A549 (cell line): Measurements from ENCODE around the gene ZBTB1.

Experiments
- CTCF ChIP-seq: fragments of >200 bp; sonication (Bioruptor Twin); formaldehyde crosslinking; IDR thresholded peaks from 3 replicates; pipeline ENCODE4 v1.5.1; 2016
- FOSL2 ChIP-seq, 2 experiments: fragments of 450-650 bp in 1 of 2; fragments of >200 bp in 1 of 2; sonication (Bioruptor Twin) in 1 of 2; formaldehyde crosslinking; IDR thresholded peaks; 2 replicates each; pipeline versions ENCODE4 v1.5.0 to v1.6.1; 2016 to 2020; ENCODE audit warnings: mild to moderate bottlenecking in 1 of 2, moderate library complexity in 1 of 2
- GATA3 ChIP-seq: IDR thresholded peaks from 2 replicates; pipeline ENCODE4 v1.6.1; 2012; ENCODE audit warnings: borderline replicate concordance
- JUN ChIP-seq, 2 experiments: fragments of >200 bp; sonication (Bioruptor Twin); formaldehyde crosslinking; IDR thresholded peaks; 2 replicates in 1 of 2; 3 replicates in 1 of 2; pipeline ENCODE4 v1.6.1; 2016 to 2017
- JUNB ChIP-seq: fragments of >200 bp; sonication (Bioruptor Twin); formaldehyde crosslinking; IDR thresholded peaks from 2 replicates; pipeline ENCODE4 v1.6.1; 2016
- KDM1A ChIP-seq: fragments of 200-600 bp; sonication (generic); IDR thresholded peaks from 2 replicates; pipeline ENCODE4 v1.6.1; 2016; ENCODE audit warnings: low read depth, mild to moderate bottlenecking
- MAFK ChIP-seq: fragments of 450-650 bp; IDR thresholded peaks from 2 replicates; pipeline ENCODE4 v1.6.1; 2014; ENCODE audit not compliant: partially characterized antibody
- MAZ ChIP-seq: fragments of 150-350 bp; IDR thresholded peaks from 2 replicates; pipeline ENCODE4 v1.6.1; 2014; ENCODE audit warnings: antibody characterized with exemption, low read depth, low read length, borderline replicate concordance
- NFE2L2 ChIP-seq: fragments of 150-350 bp; conservative IDR thresholded peaks from 2 replicates; pipeline ENCODE4 v1.6.1; 2014; ENCODE audit warnings: low read length
- NPAS2 ChIP-seq: fragments of 250-450 bp; sonication (Bioruptor Pico); IDR thresholded peaks from 2 replicates; pipeline ENCODE4 v1.8.0; 2022; ENCODE audit warnings: mild to moderate bottlenecking, moderate library complexity, borderline replicate concordance
- POLR2A ChIP-seq: IDR thresholded peaks from 2 replicates; pipeline ENCODE4 v1.6.1; 2012; ENCODE audit warnings: mild to moderate bottlenecking, low read length
- RFX5 ChIP-seq: fragments of 450-650 bp; IDR thresholded peaks from 2 replicates; pipeline ENCODE4 v1.7.1; 2014; ENCODE audit warnings: antibody characterized with exemption, mild to moderate bottlenecking, moderate library complexity
- ZSCAN20 ChIP-seq: fragments of 250-450 bp; sonication (Bioruptor Pico); IDR thresholded peaks from 2 replicates; pipeline ENCODE4 v1.8.0; 2022; ENCODE audit warnings: mild to moderate bottlenecking, moderate library complexity
- TF ChIP-seq, protein P1 (sequence below): fragments of 250-450 bp; sonication (Bioruptor Pico); IDR thresholded peaks from 2 replicates; pipeline ENCODE4 v1.5.0; 2021; ENCODE audit warnings: mild to moderate bottlenecking, moderate library complexity, borderline replicate concordance

- TF ChIP-seq MAFK: no peak
- no peak for TF ChIP-seq ZSCAN20 (CRISPR knock-in tag)
- no peak for TF ChIP-seq CTCF
- TF ChIP-seq POLR2A: no peak
- no peak for TF ChIP-seq MAZ
- no peak for TF ChIP-seq NPAS2 (CRISPR knock-in tag)
- TF ChIP-seq NFE2L2: no peak
- TF ChIP-seq JUNB: no peak
- TF ChIP-seq, protein P1, sequence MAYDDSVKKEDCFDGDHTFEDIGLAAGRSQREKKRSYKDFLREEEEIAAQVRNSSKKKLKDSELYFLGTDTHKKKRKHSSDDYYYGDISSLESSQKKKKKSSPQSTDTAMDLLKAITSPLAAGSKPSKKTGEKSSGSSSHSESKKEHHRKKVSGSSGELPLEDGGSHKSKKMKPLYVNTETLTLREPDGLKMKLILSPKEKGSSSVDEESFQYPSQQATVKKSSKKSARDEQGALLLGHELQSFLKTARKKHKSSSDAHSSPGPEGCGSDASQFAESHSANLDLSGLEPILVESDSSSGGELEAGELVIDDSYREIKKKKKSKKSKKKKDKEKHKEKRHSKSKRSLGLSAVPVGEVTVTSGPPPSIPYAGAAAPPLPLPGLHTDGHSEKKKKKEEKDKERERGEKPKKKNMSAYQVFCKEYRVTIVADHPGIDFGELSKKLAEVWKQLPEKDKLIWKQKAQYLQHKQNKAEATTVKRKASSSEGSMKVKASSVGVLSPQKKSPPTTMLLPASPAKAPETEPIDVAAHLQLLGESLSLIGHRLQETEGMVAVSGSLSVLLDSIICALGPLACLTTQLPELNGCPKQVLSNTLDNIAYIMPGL: no peak
- no peak for TF ChIP-seq JUN (IDR thresholded peaks at IDR 0.05)
- TF ChIP-seq GATA3: no peak
- no peak for TF ChIP-seq RFX5
- peak; percentile 32; the same call in 1 of the 2 replicates for TF ChIP-seq FOSL2 (IDR thresholded peaks at IDR 0.05)
- peak; percentile 61 for TF ChIP-seq FOSL2 (CRISPR knock-in tag; IDR thresholded peaks at IDR 0.05)
- TF ChIP-seq KDM1A: no peak
Measured at GRCh38 chr14:64556526-64556925, 52.0 kb downstream of the ZBTB1 start.
